Panc1 (cell line): ENCODE data around the gene ABHD4. TPM values are rescaled to one million over a fixed set of nuclear protein-coding genes. Genes with fewer than 3 reads are reported as not detected.

Source experiments
- ATAC-seq: fragments of 200-7000 bp; cut with Tn5 transposase; 2 replicates; pipeline ENCODE4 v1.9.1; 2020; ENCODE audit warnings: mild to moderate bottlenecking, moderate library complexity
- BruUV-seq: library from RNA; stranded (reverse); fragments of 400-500 nt; replicated peaks from 2 replicates; lab custom pipeline; 2021; lab: Mats Ljungman, UMichigan
- CTCF ChIA-PET: fragments of 300-600 bp; sonication (Branson Sonifier 250); formaldehyde crosslinking; loops from one replicate; lab custom pipeline; 2022; ENCODE audit warnings: antibody characterized with exemption; lab: Charles Lee
- POLR2A ChIA-PET: fragments of 300-600 bp; sonication (Branson Sonifier 250); formaldehyde crosslinking; loops from one replicate; lab custom pipeline; 2022; ENCODE audit warnings: antibody characterized with exemption; lab: Charles Lee
- DNase-seq: peaks from one replicate; pipeline ENCODE4 v3.0.0-alpha.2; 2010; ENCODE audit warnings: low read depth, low spot score
- H3K27ac ChIP-seq: 2 replicates; pipeline ENCODE4 v1.5.1; 2011; ENCODE audit warnings: mild to moderate bottlenecking, low read length, inconsistent platforms
- H3K27me3 ChIP-seq: fragments of 200-500 bp; sonication (Bioruptor generic); 2 replicates; pipeline ENCODE4 v1.6.0; 2014; ENCODE audit warnings: low read length, inconsistent platforms; ENCODE audit not compliant: control insufficient read depth, insufficient read depth
- H3K36me3 ChIP-seq: fragments of 200-500 bp; sonication (Bioruptor generic); 2 replicates; pipeline ENCODE4 v1.5.1; 2014; ENCODE audit warnings: inconsistent platforms, mild to moderate bottlenecking, low read length, moderate library complexity; ENCODE audit not compliant: control insufficient read depth, insufficient read depth
- H3K4me1 ChIP-seq: 2 replicates; pipeline ENCODE4 v1.5.1; 2011; ENCODE audit warnings: inconsistent platforms, mild to moderate bottlenecking, low read length, moderate library complexity; ENCODE audit not compliant: control insufficient read depth, insufficient read depth
- H3K4me3 ChIP-seq, 2 experiments: 2 replicates each; pipeline ENCODE4 v1.5.1; 2011 to 2012; ENCODE audit warnings: low read depth in 2 of 2, low read length in 2 of 2, mild to moderate bottlenecking in 2 of 2, inconsistent platforms in 1 of 2, moderate library complexity in 1 of 2
- H3K9me3 ChIP-seq: fragments of 200-500 bp; sonication (Bioruptor generic); 2 replicates; pipeline ENCODE4 v1.5.1; 2014; ENCODE audit warnings: low read depth, mild to moderate bottlenecking, inconsistent platforms, low read length, moderate library complexity; ENCODE audit not compliant: control insufficient read depth, insufficient read depth
- POLR2AphosphoS5 ChIP-seq: IDR thresholded peaks from 2 replicates; pipeline ENCODE4 v1.6.1; 2012; ENCODE audit warnings: mild to moderate bottlenecking, low read depth, low read length, moderate library complexity
- REST ChIP-seq, 2 experiments: IDR thresholded peaks; 2 replicates each; pipeline ENCODE4 v1.6.1; 2011 to 2012; ENCODE audit warnings: low read depth in 2 of 2, control low read depth in 1 of 2, low read length in 1 of 2, mild to moderate bottlenecking in 1 of 2, moderate library complexity in 1 of 2; ENCODE audit not compliant: insufficient read depth in 1 of 2
- SIN3A ChIP-seq: IDR thresholded peaks from 2 replicates; pipeline ENCODE4 v1.6.1; 2012; ENCODE audit warnings: low read depth, mild to moderate bottlenecking, low read length, moderate library complexity, borderline replicate concordance; ENCODE audit not compliant: insufficient read depth
- TCF7L2 ChIP-seq: IDR thresholded peaks from 2 replicates; pipeline ENCODE4 v1.6.1; 2011; ENCODE audit warnings: mild to moderate bottlenecking, low read depth, low read length, inconsistent platforms
- in situ Hi-C: cut with HindIII; loops from 2 replicates; pipeline ENCODE4 v1.10.0; 2016; ENCODE audit warnings: low sequenced_read_pairs, low pct_unique_long_range_greater_than_20kb
- intact Hi-C: fragments of 100-400 bp; cut with micrococcal nuclease; formaldehyde crosslinking; loops from one replicate; pipeline ENCODE4 v1.10.0; 2022; ENCODE audit not compliant: unreplicated experiment
- total RNA-seq: library from RNA; stranded (reverse); gene quantifications from one replicate; pipeline ENCODE4 v1.2.1, GENCODE V29; 2021; ENCODE audit not compliant: unreplicated experiment
- TF ChIP-seq, protein P1 (sequence below): fragments of 450-650 bp; IDR thresholded peaks from 2 replicates; pipeline ENCODE4 v1.5.1; 2017; ENCODE audit warnings: mild to moderate bottlenecking

Gene ABHD4
- total RNA-seq, 1 experiment from 2014 or later = 5.1 TPM

GRCh38 chr14:22580625-22581024, 17.5 kb upstream of the ABHD4 start:
- BruUV-seq = no TSS peak
- Histone ChIP-seq H3K27ac (no peak overlapping the region), H3K9me3 (no peaks in the 10 kb centered on the region), H3K4me3 (no peak overlapping the region), H3K27me3 (no peaks in the 10 kb centered on the region), H3K36me3 (no peaks in the 10 kb centered on the region), H3K4me1 (no peaks in the 10 kb centered on the region)
- no peak for TF ChIP-seq TCF7L2
- ChIA-PET POLR2A (no interaction called here), CTCF (no interaction called here)
- ATAC-seq (no peak), DNase-seq (no peak)
- in situ Hi-C loops (no loop called here), intact Hi-C loops (no loop called here)

DNA sequence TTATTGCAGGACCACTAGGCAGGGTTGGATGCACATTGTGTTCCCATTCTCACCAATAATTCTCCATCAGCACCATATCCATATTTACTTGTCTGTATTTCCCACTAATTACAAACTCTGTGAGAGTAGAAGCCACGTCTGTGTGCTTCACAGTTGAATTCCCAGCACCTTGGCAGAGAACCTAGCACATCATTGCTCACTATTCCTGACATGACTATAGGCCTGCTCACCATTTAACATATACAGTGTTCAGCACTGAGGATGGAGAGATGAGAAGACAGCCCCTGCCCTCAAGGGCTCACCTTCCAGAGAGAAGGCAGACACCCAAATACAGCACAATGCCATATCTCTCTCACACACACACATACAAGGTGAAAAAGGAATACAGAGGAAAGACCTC, 14.1 kb upstream of the ABHD4 start:
- CTCF ChIA-PET = no interaction called here
- in situ Hi-C loops = no loop called here
- intact Hi-C loops = no loop called here

More for the DNA sequence above, 14.1 kb upstream of the ABHD4 start:
- Histone ChIP-seq H3K27ac (no peak overlapping the region), H3K9me3 (no peaks in the 10 kb centered on the region), H3K36me3 (no peaks in the 10 kb centered on the region; the same call in 1 of the 2 replicates), H3K27me3 (no peaks in the 10 kb centered on the region), H3K4me1 (peaks cover 4% of the 10 kb centered on the region), H3K4me3 (no peak overlapping the region)
- DNase-seq (no peak), ATAC-seq (no peak)
- TF ChIP-seq, protein P1, sequence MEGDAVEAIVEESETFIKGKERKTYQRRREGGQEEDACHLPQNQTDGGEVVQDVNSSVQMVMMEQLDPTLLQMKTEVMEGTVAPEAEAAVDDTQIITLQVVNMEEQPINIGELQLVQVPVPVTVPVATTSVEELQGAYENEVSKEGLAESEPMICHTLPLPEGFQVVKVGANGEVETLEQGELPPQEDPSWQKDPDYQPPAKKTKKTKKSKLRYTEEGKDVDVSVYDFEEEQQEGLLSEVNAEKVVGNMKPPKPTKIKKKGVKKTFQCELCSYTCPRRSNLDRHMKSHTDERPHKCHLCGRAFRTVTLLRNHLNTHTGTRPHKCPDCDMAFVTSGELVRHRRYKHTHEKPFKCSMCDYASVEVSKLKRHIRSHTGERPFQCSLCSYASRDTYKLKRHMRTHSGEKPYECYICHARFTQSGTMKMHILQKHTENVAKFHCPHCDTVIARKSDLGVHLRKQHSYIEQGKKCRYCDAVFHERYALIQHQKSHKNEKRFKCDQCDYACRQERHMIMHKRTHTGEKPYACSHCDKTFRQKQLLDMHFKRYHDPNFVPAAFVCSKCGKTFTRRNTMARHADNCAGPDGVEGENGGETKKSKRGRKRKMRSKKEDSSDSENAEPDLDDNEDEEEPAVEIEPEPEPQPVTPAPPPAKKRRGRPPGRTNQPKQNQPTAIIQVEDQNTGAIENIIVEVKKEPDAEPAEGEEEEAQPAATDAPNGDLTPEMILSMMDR = no peak
- TF ChIP-seq TCF7L2 (no peak), REST (IDR thresholded peaks at IDR 0.05; ENCODE audit: insufficient read depth in 1 of 2, low read depth in 2 of 2, low read length in 1 of 2) (no peak), POLR2AphosphoS5 (no peak), SIN3A (no peak)
- no TSS peak for BruUV-seq
- POLR2A ChIA-PET = no interaction called here
